HEK293T (cell line): ENCODE results near the gene AMHR2.
"Not testable (repeated sequence)": the region's sequence is repeated elsewhere in the genome, so short reads cannot be mapped to it uniquely, and the experiment has no call there.

Source experiments
- CTCF ChIA-PET: fragments of 350-600 bp; formaldehyde crosslinking; extraction: SDS; loops from one replicate; lab custom pipeline; 2021; ENCODE audit warnings: antibody characterized with exemption, inconsistent platforms; lab: Yijun Ruan, JAX
- POLR2A ChIA-PET: fragments of 350-600 bp; formaldehyde crosslinking; extraction: SDS; loops from one replicate; lab custom pipeline; 2020; ENCODE audit warnings: antibody characterized with exemption, inconsistent platforms; lab: Yijun Ruan, JAX
- DNase-seq: peaks from one replicate; pipeline ENCODE4 v3.0.0; 2012; ENCODE audit warnings: mixed read lengths; ENCODE audit errors: extremely low spot score
- ARNT ChIP-seq: fragments of 450-650 bp; IDR thresholded peaks from 2 replicates; pipeline ENCODE4 v1.6.1; 2017; ENCODE audit warnings: mild to moderate bottlenecking
- BHLHE40 ChIP-seq: fragments of 450-650 bp; IDR thresholded peaks from 2 replicates; pipeline ENCODE4 v1.6.1; 2016; ENCODE audit warnings: mild to moderate bottlenecking, moderate library complexity, borderline replicate concordance
- CTBP1 ChIP-seq: fragments of 450-650 bp; IDR thresholded peaks from 2 replicates; pipeline ENCODE4 v1.6.1; 2016; ENCODE audit warnings: borderline replicate concordance
- ELF4 ChIP-seq: fragments of 450-650 bp; IDR thresholded peaks from 2 replicates; pipeline ENCODE4 v1.6.1; 2017; ENCODE audit warnings: antibody characterized with exemption
- FOXA1 ChIP-seq: fragments of 450-650 bp; IDR thresholded peaks from 2 replicates; pipeline ENCODE4 v1.6.1; 2016; ENCODE audit warnings: mild to moderate bottlenecking
- FOXK2 ChIP-seq: fragments of 450-650 bp; IDR thresholded peaks from 2 replicates; pipeline ENCODE4 v1.6.1; 2016; ENCODE audit warnings: mild to moderate bottlenecking
- FOXM1 ChIP-seq: fragments of 450-650 bp; IDR thresholded peaks from 2 replicates; pipeline ENCODE4 v1.6.1; 2017; ENCODE audit warnings: mild to moderate bottlenecking, borderline replicate concordance
- HDGF ChIP-seq: fragments of 450-650 bp; IDR thresholded peaks from 2 replicates; pipeline ENCODE4 v1.6.1; 2017; ENCODE audit warnings: antibody characterized with exemption, borderline replicate concordance
- L3MBTL2 ChIP-seq: fragments of 450-650 bp; conservative IDR thresholded peaks from 2 replicates; pipeline ENCODE4 v1.6.1; 2016; ENCODE audit warnings: mild to moderate bottlenecking
- LEF1 ChIP-seq: fragments of 450-650 bp; IDR thresholded peaks from 2 replicates; pipeline ENCODE4 v1.6.1; 2017; ENCODE audit warnings: mild to moderate bottlenecking, borderline replicate concordance
- NFRKB ChIP-seq: fragments of 450-650 bp; IDR thresholded peaks from 2 replicates; pipeline ENCODE4 v1.6.1; 2016; ENCODE audit warnings: mild to moderate bottlenecking, moderate library complexity
- PKNOX1 ChIP-seq: fragments of 450-650 bp; IDR thresholded peaks from 2 replicates; pipeline ENCODE4 v1.6.1; 2016
- SP1 ChIP-seq: fragments of 450-650 bp; IDR thresholded peaks from 2 replicates; pipeline ENCODE4 v1.6.1; 2017
- SUZ12 ChIP-seq: fragments of 450-650 bp; IDR thresholded peaks from 2 replicates; pipeline ENCODE4 v1.6.1; 2016; ENCODE audit warnings: mild to moderate bottlenecking
- TARDBP ChIP-seq: fragments of 450-650 bp; IDR thresholded peaks from 2 replicates; pipeline ENCODE4 v1.6.1; 2016
- ZNF384 ChIP-seq: fragments of 450-650 bp; IDR thresholded peaks from 2 replicates; pipeline ENCODE4 v1.6.1; 2016

AMHR2 gene

GRCh38 chr12:53388932-53389331 is 34.7 kb upstream of the AMHR2 start:
- ChIA-PET POLR2A (interaction anchor here (1.3 to 3.4 kb wide), 4 partner anchors 10 to 68 kb away, joined by 4 to 19 read pairs (median 10); partner anchors contain the start of genes AAAS and SP1), CTCF (interaction anchor here (0.9 to 1.8 kb wide), 5 partner anchors 33 to 168 kb away, joined by 3 to 7 read pairs (median 6); partner anchors contain the start of gene AAAS)
- TF ChIP-seq LEF1 = no peak
- no peak for TF ChIP-seq ELF4
- TF ChIP-seq PKNOX1 = no peak
- TF ChIP-seq HDGF = no peak
- no peak for TF ChIP-seq BHLHE40
- TF ChIP-seq FOXA1 = no peak
- no peak for TF ChIP-seq ZNF384
- no peak for TF ChIP-seq SUZ12
- no peak for TF ChIP-seq FOXM1
- TF ChIP-seq ARNT = no peak
- TF ChIP-seq SP1 = no peak
- TF ChIP-seq TARDBP = no peak
- DNase-seq = no peak

- DNase-seq = no peak
- POLR2A ChIA-PET = interaction anchor here (1.1 to 1.5 kb wide), 2 partner anchors 69 to 111 kb away, joined by 3 read pairs; partner anchors contain the start of gene TARBP2
- CTCF ChIA-PET = interaction anchor here (0.7 kb wide), 1 partner anchor 32 kb away, joined by 3 read pairs; no protein-coding TSS in a partner anchor
- TF ChIP-seq NFRKB (no peak), ZNF384 (no peak), TARDBP (no peak)
Observed at GRCh38 chr12:53389702-53390101, 34.0 kb upstream of the AMHR2 start.

GRCh38 chr12:53391724-53392123 is 31.9 kb upstream of the AMHR2 start:
- TF ChIP-seq ELF4 = no peak
- no peak for TF ChIP-seq CTBP1
- TF ChIP-seq NFRKB = no peak
- TF ChIP-seq ARNT = no peak
- TF ChIP-seq FOXM1 = no peak
- no peak for TF ChIP-seq SP1
- TF ChIP-seq BHLHE40 = no peak
- no peak for TF ChIP-seq FOXA1
- no peak for TF ChIP-seq TARDBP
- no peak for TF ChIP-seq SUZ12
- TF ChIP-seq L3MBTL2 = no peak
- no peak for TF ChIP-seq ZNF384
- TF ChIP-seq HDGF = no peak
- no peak for TF ChIP-seq FOXK2
- no peak for TF ChIP-seq PKNOX1
- no peak for TF ChIP-seq LEF1
- ChIA-PET POLR2A (no interaction called here), CTCF (interaction anchor here (1.1 kb wide), 1 partner anchor 39 kb away, joined by 3 read pairs; no protein-coding TSS in a partner anchor)
- no peak for DNase-seq

GRCh38 chr12:53399896-53400295 is 23.8 kb upstream of the AMHR2 start:
- TF ChIP-seq SP1 (no peak), FOXK2 (no peak), SUZ12 (no peak), ARNT (no peak), TARDBP (no peak), PKNOX1 (no peak)
- ChIA-PET POLR2A (no interaction called here), CTCF (no interaction called here)
- DNase-seq = no peak

- CTCF ChIA-PET = not testable (repeated sequence)
Observed at GRCh38 chr12:53402351-53402750, 21.3 kb upstream of the AMHR2 start.

GRCh38 chr12:53402871-53403270 is 20.8 kb upstream of the AMHR2 start:
- CTCF ChIA-PET = no interaction called here
- TF ChIP-seq FOXA1 = no peak
- TF ChIP-seq NFRKB = no peak
- TF ChIP-seq ARNT = no peak
- TF ChIP-seq PKNOX1 = no peak
- DNase-seq = no peak
- POLR2A ChIA-PET = no interaction called here

More at GRCh38 chr12:53402351-53402750, 21.3 kb upstream of the AMHR2 start:
- POLR2A ChIA-PET, DNase-seq: not testable (repeated sequence)

- TF ChIP-seq HDGF = no peak
- TF ChIP-seq L3MBTL2 = no peak
- POLR2A ChIA-PET = no interaction called here
- DNase-seq = no peak
- CTCF ChIA-PET = interaction anchor here (0.6 to 1.6 kb wide), 3 partner anchors 9 to 10 kb away, joined by 4 to 6 read pairs (median 4); no protein-coding TSS in a partner anchor
Observed at GRCh38 chr12:53410951-53411350, 12.7 kb upstream of the AMHR2 start.
